HepG2 (cell line): Measurements from ENCODE around the gene GMEB2. TPM values are rescaled to one million over a fixed set of nuclear protein-coding genes. Genes with fewer than 3 reads are reported as not detected.

Experiments used
- DDIT3 ChIP-seq: sonication (generic); formaldehyde crosslinking; IDR thresholded peaks from 2 replicates; pipeline ENCODE4 v1.4.0; 2020; ENCODE audit warnings: mild to moderate bottlenecking, missing genetic modification reagents
- E2F5 ChIP-seq: sonication (generic); formaldehyde crosslinking; conservative IDR thresholded peaks from 2 replicates; pipeline ENCODE4 v1.4.0; 2020; ENCODE audit warnings: missing genetic modification reagents
- FOXK1 ChIP-seq: sonication (generic); formaldehyde crosslinking; IDR thresholded peaks from 2 replicates; pipeline ENCODE4 v1.4.0; 2020; ENCODE audit warnings: low read depth, missing genetic modification reagents, borderline replicate concordance
- NFKBIZ ChIP-seq: IDR thresholded peaks from 2 replicates; pipeline ENCODE4 v1.6.1; 2018; ENCODE audit warnings: missing genetic modification reagents, missing compliant biosample characterization
- NR2F2 ChIP-seq: IDR thresholded peaks from 2 replicates; pipeline ENCODE4 v1.6.1; 2012; ENCODE audit warnings: low read depth, inconsistent platforms, borderline replicate concordance
- PAWR ChIP-seq: sonication (generic); formaldehyde crosslinking; IDR thresholded peaks from 2 replicates; pipeline ENCODE4 v1.4.0; 2020; ENCODE audit warnings: missing genetic modification reagents, mild to moderate bottlenecking, borderline replicate concordance
- SMYD3 ChIP-seq: sonication (generic); formaldehyde crosslinking; IDR thresholded peaks from 2 replicates; pipeline ENCODE4 v1.8.1; 2023; ENCODE audit warnings: mild to moderate bottlenecking, missing genetic modification reagents
- SNAPC2 ChIP-seq: sonication (generic); formaldehyde crosslinking; IDR thresholded peaks from 2 replicates; pipeline ENCODE4 v1.8.1; 2022; ENCODE audit warnings: mild to moderate bottlenecking, missing genetic modification reagents
- SOX13 ChIP-seq, 3 experiments: fragments of 450-650 bp in 1 of 3; sonication (generic) in 1 of 3; formaldehyde crosslinking in 1 of 3; IDR thresholded peaks in 2 of 3; conservative IDR thresholded peaks in 1 of 3; 2 replicates each; pipeline versions ENCODE4 v1.5.0 to v1.6.1; 2016 to 2020; ENCODE audit warnings: antibody characterized with exemption in 1 of 3, mild to moderate bottlenecking in 1 of 3, missing compliant biosample characterization in 1 of 3, missing genetic modification reagents in 1 of 3, moderate library complexity in 1 of 3
- SOX5 ChIP-seq: IDR thresholded peaks from 2 replicates; pipeline ENCODE4 v1.6.1; 2016; ENCODE audit warnings: borderline replicate concordance
- TSC22D2 ChIP-seq: sonication (generic); formaldehyde crosslinking; IDR thresholded peaks from 2 replicates; pipeline ENCODE4 v1.5.1; 2020; ENCODE audit warnings: missing genetic modification reagents, mild to moderate bottlenecking, borderline replicate concordance
- ZBTB46 ChIP-seq: sonication (generic); formaldehyde crosslinking; IDR thresholded peaks from 2 replicates; pipeline ENCODE4 v1.4.0; 2020; ENCODE audit warnings: mild to moderate bottlenecking, missing genetic modification reagents, borderline replicate concordance
- ZNF280D ChIP-seq: sonication (generic); formaldehyde crosslinking; IDR thresholded peaks from 2 replicates; pipeline ENCODE4 v1.5.1; 2020; ENCODE audit warnings: mild to moderate bottlenecking, missing genetic modification reagents
- ZNF326 ChIP-seq: sonication (generic); formaldehyde crosslinking; IDR thresholded peaks from 2 replicates; pipeline ENCODE4 v1.4.0; 2020; ENCODE audit warnings: missing genetic modification reagents, borderline replicate concordance
- ZNF577 ChIP-seq: sonication (generic); formaldehyde crosslinking; IDR thresholded peaks from 2 replicates; pipeline ENCODE4 v1.4.0; 2020; ENCODE audit warnings: mild to moderate bottlenecking, low read depth, missing genetic modification reagents, borderline replicate concordance
- ZNF770 ChIP-seq: sonication (generic); formaldehyde crosslinking; IDR thresholded peaks from 2 replicates; pipeline ENCODE4 v1.5.0; 2020; ENCODE audit warnings: mild to moderate bottlenecking, missing genetic modification reagents
- ZNF772 ChIP-seq: sonication (generic); formaldehyde crosslinking; IDR thresholded peaks from 2 replicates; pipeline ENCODE4 v1.5.0; 2020; ENCODE audit warnings: mild to moderate bottlenecking, missing genetic modification reagents
- ZNF776 ChIP-seq: sonication (generic); formaldehyde crosslinking; IDR thresholded peaks from 2 replicates; pipeline ENCODE4 v1.4.0; 2020; ENCODE audit warnings: mild to moderate bottlenecking, missing genetic modification reagents
- ZNF883 ChIP-seq: sonication (generic); formaldehyde crosslinking; IDR thresholded peaks from 2 replicates; pipeline ENCODE4 v1.5.1; 2020; ENCODE audit warnings: mild to moderate bottlenecking, missing genetic modification reagents; ENCODE audit errors: not compliant biosample characterization
- polyA plus RNA-seq, 8 experiments: library from polyadenylated mRNA; depleted of rRNA in 3 of 8; stranded (reverse) in 7 of 8; unstranded in 1 of 8; fragments of >200 nt; fragmentation: Illumina TruSeq in 4 of 8; extraction: Trizol in 4 of 8; gene quantifications; 2 replicates each; pipeline versions ENCODE4 v1.2.1 to v1.2.3, GENCODE V29; 2011 to 2016; ENCODE audit warnings: low read depth in 4 of 8, missing spikeins in 1 of 8, mixed read lengths in 1 of 8; ENCODE audit not compliant: insufficient read depth in 1 of 8
- total RNA-seq, 5 experiments: library from RNA; depleted of rRNA; stranded (reverse); fragments of >200 nt; fragmentation: Illumina TruSeq; extraction: Trizol; gene quantifications; 2 replicates each; pipeline ENCODE4 v1.2.3, GENCODE V29; 2016; ENCODE audit warnings: low read depth in 1 of 5

The GMEB2 gene
- total and polyA plus RNA-seq, 2 of the 13 experiments (the other 11 are each of a cell fraction or from before 2014, with no cell fraction given) = 10.6 to 12.4 TPM

- TF ChIP-seq SMYD3 (CRISPR knock-in tag) (no peak), SOX5 (0 out of 2 replicates have a peak, but pooled peaks have one; percentile 19), NFKBIZ (no peak), TSC22D2 (CRISPR knock-in tag) (0 out of 2 replicates have a peak, but pooled peaks have one; percentile 25), ZNF772 (CRISPR knock-in tag) (no peak), ZNF770 (CRISPR knock-in tag) (no peak), ZNF776 (CRISPR knock-in tag) (no peak), ZNF883 (CRISPR knock-in tag) (no peak), ZNF280D (CRISPR knock-in tag) (no peak), PAWR (CRISPR knock-in tag) (no peak), ZNF577 (CRISPR knock-in tag) (no peak), SNAPC2 (CRISPR knock-in tag) (no peak), NR2F2 (no peak), E2F5 (CRISPR knock-in tag) (no peak; the same call in 1 of the 2 replicates), SOX13 (IDR thresholded peaks at IDR 0.05) (no peak), SOX13 (CRISPR knock-in tag; conservative IDR thresholded peaks at IDR 0.05 in 1 of 2, IDR thresholded peaks at IDR 0.05 in 1 of 2) (0 out of 4 replicates have a peak, but pooled peaks of 1 of the 2 experiments have one; percentile 19), FOXK1 (CRISPR knock-in tag) (no peak), ZBTB46 (CRISPR knock-in tag) (no peak), ZNF326 (CRISPR knock-in tag) (no peak), DDIT3 (CRISPR knock-in tag) (no peak)
Measured at GRCh38 chr20:63544241-63544957, 82.5 kb downstream of the GMEB2 start (continued).
